A549 (cell line): ENCODE results near the gene ATP6V0A1.

Experiments
- KDM1A ChIP-seq: fragments of 200-600 bp; sonication (generic); IDR thresholded peaks from 2 replicates; pipeline ENCODE4 v1.6.1; 2016; ENCODE audit warnings: low read depth, mild to moderate bottlenecking
- TF ChIP-seq, protein P1 (sequence below): fragments of 200-600 bp; sonication (generic); IDR thresholded peaks from 2 replicates; pipeline ENCODE4 v1.6.1; 2016; ENCODE audit warnings: antibody characterized with exemption, mild to moderate bottlenecking, moderate library complexity
- TF ChIP-seq, protein P2 (sequence below): fragments of >200 bp; sonication (Bioruptor Twin); formaldehyde crosslinking; IDR thresholded peaks from 3 replicates; pipeline ENCODE4 v1.5.1; 2016

DNA sequence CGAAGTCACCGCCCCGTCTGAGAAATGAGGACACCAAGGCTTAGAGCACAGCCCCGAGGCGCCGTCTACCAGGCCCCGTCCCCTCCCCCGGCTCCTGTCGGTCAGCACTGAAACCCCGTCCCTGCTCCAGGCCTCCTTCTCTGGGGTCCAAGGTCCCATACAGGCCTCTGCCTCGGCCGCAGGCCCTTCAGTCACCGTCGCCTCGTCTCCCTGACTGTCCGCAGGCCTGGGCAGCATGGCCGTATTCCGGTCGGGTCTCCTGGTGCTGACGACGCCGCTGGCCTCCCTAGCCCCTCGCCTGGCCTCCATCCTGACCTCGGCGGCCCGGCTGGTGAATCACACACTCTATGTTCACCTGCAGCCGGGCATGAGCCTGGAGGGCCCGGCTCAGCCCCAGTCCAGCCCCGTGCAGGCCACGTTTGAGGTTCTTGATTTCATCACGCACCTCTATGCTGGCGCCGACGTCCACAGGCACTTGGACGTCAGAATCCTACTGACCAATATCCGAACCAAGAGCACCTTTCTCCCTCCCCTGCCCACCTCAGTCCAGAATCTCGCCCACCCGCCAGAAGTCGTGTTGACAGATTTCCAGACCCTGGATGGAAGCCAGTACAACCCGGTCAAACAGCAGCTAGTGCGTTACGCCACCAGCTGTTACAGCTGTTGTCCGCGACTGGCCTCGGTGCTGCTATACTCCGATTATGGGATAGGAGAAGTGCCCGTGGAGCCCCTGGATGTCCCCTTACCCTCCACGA, 103.9 kb downstream of the ATP6V0A1 start:
- TF ChIP-seq, protein P1, sequence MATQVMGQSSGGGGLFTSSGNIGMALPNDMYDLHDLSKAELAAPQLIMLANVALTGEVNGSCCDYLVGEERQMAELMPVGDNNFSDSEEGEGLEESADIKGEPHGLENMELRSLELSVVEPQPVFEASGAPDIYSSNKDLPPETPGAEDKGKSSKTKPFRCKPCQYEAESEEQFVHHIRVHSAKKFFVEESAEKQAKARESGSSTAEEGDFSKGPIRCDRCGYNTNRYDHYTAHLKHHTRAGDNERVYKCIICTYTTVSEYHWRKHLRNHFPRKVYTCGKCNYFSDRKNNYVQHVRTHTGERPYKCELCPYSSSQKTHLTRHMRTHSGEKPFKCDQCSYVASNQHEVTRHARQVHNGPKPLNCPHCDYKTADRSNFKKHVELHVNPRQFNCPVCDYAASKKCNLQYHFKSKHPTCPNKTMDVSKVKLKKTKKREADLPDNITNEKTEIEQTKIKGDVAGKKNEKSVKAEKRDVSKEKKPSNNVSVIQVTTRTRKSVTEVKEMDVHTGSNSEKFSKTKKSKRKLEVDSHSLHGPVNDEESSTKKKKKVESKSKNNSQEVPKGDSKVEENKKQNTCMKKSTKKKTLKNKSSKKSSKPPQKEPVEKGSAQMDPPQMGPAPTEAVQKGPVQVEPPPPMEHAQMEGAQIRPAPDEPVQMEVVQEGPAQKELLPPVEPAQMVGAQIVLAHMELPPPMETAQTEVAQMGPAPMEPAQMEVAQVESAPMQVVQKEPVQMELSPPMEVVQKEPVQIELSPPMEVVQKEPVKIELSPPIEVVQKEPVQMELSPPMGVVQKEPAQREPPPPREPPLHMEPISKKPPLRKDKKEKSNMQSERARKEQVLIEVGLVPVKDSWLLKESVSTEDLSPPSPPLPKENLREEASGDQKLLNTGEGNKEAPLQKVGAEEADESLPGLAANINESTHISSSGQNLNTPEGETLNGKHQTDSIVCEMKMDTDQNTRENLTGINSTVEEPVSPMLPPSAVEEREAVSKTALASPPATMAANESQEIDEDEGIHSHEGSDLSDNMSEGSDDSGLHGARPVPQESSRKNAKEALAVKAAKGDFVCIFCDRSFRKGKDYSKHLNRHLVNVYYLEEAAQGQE: no peak
- TF ChIP-seq KDM1A: no peak
- TF ChIP-seq, protein P2, sequence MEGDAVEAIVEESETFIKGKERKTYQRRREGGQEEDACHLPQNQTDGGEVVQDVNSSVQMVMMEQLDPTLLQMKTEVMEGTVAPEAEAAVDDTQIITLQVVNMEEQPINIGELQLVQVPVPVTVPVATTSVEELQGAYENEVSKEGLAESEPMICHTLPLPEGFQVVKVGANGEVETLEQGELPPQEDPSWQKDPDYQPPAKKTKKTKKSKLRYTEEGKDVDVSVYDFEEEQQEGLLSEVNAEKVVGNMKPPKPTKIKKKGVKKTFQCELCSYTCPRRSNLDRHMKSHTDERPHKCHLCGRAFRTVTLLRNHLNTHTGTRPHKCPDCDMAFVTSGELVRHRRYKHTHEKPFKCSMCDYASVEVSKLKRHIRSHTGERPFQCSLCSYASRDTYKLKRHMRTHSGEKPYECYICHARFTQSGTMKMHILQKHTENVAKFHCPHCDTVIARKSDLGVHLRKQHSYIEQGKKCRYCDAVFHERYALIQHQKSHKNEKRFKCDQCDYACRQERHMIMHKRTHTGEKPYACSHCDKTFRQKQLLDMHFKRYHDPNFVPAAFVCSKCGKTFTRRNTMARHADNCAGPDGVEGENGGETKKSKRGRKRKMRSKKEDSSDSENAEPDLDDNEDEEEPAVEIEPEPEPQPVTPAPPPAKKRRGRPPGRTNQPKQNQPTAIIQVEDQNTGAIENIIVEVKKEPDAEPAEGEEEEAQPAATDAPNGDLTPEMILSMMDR: no peak
